Eye (tissue), 1 donor: ENCODE results near the gene FOXJ2.
"Not testable (repeated sequence)": the region's sequence is repeated elsewhere in the genome, so short reads cannot be mapped to it uniquely, and the experiment has no call there.

Experiments
- DNase-seq: peaks from one replicate; pipeline ENCODE4 v3.0.0-alpha.2; 2015

The FOXJ2 gene

DNA sequence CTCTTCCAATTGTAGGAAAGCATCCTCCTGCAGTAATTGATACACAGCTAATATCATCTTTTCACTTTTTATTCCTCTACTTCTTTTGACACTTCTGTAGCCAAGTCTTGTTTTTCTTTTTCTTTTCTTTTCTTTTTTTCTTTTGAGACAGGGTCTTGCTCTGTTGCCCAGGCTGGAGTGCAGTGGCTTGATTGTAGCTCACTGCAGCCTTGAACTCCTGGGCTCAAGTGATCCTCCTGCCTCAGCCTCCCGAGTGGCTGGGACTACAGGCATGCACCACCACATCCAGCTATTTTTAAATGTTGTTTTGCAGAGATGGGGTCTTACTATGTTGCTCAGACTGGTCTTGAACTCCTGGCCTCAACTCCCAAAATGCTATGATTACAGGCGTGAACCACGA lies 39.3 kb downstream of the FOXJ2 start:
- not testable (repeated sequence) for DNase-seq

DNA sequence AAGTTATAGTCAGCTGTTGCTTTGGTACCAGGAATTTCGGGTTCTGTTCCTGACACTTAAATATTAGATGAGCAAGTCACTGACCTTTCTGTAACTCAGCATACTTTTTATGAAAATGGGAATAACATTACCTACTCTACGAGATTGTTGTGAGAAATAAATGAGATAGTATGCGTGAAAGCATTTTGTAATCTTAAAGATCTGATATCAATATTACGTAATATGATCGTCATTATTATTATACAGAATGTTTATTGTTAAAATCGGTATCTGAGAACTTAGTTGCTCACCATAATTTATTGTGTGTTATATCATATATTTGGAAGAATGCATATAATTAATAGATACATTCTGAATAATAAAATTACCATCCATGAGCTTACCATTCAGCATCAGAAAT lies 43.4 kb downstream of the FOXJ2 start:
- no peak for DNase-seq

DNA sequence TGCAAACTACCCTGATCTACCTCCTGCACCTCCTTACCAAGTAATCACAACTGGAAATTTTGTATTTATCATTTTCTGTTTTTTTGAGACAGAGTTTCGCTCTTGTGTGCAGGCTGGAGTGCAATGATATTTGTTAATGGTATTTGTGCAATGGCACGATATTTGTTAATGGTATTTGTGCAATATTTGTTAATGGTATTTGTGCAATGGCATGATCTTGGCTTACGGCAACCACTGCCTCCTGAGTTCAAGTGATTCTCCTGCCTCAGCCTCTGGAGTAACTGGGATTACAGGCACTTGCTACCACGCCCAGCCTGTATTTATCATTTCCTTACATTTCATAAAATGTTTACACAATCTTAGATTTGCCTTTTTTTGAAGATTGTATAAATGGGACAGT lies 43.9 kb downstream of the FOXJ2 start:
- DNase-seq, result no peak

DNA sequence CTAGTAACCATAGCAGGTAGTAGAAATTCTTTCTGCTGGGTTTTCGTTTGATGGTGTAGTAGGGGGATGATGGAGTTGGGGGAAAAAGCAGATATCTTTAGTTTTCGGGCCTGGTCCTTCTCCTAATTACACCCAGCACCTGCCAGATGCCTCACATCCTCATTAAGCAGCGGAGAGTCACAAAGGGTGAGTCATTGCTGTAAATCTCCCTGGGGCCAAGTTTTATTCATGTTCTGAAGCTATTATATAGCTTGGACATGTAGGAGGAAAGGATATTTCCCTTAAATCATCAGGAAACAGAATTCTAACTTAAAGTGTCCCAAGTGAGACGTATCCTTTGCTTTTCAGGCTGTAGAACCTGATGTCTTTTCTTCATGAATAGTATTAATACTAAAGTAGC lies 44.7 kb downstream of the FOXJ2 start:
- DNase-seq, result no peak

DNA sequence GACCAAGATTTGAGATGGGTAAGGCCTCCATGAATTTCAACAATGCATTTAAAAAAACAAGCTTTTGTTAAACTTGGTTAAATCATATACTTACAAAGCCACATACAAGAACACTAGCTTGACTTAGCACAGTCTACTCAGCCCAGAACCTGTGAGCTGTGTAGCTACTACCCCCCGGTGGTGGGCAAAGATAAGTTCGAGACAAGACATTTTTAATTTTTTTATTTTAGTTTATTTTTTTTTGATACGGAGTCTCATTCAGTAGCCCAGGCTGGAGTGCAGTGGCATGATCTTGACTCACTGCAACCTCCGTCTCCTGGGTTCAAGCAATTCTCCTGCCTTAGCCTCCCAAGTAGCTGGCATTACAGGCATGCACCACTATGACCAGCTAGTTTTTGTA lies 45.9 kb downstream of the FOXJ2 start:
- DNase-seq, result peak; percentile 43

DNA sequence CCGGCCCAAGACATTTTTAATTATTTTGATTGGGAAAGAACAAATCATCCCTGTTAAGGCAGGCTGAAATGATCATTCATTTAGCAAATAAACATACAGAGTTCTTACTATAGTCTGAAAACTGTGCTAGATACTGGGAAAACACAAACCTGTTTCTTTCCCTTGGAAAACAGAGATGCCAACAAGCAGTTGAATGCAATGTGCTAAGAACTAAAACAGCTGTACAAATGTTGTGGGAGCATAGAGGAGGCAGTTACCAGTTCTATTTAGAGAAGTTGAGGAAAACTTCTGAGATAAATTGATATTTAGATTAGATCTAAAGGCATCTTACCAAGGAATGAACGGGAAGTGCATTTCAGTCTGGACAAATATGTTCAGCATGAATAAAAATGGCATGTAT lies 46.4 kb downstream of the FOXJ2 start:
- no peak for DNase-seq

DNA sequence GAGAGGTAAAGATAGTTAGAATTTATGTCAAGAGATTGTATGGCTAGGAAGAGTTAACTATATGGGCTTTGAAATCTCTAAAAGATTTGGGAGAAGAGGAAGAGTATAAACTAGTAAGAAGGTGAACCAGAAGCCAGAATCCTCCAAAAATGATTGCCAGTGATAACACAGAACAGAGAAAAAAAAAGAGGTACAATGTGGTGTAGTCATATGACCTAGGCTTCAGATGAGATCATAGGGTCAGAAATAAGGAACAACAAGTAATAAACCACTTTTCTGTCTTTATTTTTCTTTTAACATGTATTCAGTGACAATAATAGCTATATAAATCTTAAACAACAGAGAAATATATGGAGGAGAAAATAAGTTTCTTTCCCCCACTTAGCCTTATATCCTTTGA lies 47.6 kb downstream of the FOXJ2 start:
- DNase-seq, result no peak

DNA sequence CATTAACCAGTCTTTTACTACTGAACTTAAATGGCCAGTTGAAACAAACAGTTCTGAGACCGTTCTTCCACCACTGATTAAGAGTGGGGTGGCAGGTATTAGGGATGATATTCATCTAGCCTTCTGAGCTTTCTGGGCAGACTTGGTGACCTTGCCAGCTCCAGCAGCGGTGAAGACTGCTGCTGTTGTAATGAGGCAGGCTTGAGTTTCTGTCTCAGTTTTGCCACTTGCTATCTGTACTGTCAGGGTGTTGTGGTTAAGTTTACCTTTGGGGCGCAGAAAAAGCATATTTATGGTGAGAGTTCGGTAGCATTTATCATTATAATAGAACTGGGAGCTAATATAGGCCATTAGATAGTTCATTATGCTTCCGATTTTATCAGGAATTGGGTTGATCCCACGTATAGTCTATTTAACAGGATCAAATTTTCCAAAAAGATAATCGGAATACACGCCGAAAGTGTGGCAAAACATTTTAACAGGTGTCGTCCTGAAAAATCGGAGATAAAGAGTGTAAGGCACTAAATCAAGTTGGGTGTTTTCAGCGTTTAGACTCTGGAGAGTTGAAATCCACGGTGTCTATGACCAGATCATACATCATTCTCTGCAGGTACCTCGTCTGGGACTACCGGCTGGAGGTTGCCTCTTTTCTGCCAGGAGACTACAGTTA lies 48.9 kb downstream of the FOXJ2 start:
- DNase-seq, result no peak

DNA sequence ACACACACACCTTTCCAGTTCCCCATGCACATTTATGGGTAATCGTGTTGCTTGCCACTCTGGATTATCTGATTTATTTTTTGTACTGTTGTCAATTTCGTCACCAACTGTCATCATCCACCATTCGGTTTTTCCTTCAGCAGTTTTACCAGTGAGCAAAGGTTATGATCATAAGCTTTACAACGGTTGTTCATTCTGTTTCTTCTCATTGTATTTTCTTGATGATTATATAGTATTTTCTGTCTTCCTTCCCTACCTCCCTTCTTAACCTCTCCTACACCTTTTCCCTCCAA lies 50.2 kb downstream of the FOXJ2 start:
- DNase-seq, result no peak

DNA sequence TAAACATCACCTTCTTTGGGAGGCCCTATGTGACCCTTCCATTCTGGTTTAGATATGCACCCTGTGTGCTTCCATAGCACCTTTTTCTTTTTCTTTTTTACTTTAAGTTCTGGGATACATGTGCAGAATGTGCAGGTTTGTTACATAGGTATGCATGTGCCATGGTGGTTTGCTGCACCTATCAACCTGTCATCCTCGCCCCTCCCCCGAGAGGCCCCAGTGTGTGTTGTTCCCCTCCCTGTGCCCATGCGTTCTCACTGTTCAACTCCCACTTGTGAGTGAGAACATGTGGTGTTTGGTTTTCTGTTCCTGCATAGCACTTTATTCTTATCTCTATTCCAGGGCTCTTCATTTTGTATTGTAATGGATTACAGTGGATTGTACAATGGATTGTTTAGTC lies 51.8 kb downstream of the FOXJ2 start:
- DNase-seq, result not testable (repeated sequence)

DNA sequence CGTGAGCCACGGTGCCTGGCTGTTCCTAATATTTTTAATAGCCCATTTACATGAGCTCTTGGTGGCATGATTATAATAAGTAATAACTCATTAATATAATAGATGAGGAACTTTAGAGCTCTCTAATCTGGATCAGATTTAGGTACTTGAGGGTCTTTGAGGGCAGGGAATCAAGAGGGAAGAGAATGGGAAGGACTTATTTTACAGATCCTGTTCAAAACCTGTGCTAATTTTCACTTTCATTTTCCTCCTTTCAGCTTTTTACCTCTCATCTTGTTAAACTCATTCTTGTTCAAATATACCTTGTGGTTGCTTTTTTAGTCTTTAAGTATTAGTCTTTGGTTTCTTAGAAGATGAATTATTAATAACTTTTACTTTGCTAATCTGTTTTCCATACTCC lies 55.1 kb downstream of the FOXJ2 start:
- DNase-seq, result no peak

DNA sequence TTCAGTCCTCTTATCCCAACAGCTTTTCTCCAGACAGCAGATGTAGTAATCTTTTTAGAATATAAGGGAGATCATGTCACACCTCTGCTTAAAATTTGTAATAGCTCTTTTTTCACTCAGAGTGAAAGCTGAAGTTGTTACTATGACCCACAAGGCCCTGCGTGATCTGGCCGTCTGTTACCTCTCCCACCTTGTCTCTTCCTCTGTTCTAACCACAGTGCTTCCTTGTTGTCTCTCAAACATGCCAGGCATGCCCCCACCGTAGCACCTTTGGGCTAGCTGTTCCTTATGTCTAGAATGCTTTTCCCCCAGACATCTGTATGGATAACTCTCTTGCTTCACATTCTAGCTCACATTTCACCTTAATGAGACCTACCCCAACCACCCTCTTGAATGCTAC lies 56.1 kb downstream of the FOXJ2 start:
- DNase-seq, result no peak

DNA sequence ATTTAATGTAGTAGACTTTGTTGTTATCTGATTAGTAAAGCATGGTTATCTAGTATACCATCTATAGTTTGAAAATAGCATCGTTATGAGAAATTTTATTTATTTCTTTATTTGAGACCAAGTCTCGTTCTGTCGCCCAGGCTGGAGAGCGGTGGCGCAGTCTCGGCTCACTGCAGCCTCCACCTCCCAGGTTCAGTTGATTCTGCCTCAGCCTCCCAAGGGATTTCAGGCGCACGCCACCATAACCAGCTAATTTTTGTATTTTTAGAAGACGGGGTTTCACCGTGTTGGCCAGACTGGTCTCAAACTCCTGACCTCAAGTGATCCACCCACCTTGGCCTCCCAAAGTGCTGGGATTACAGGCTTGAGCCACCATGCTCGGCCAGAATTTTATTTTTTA lies 56.8 kb downstream of the FOXJ2 start:
- not testable (repeated sequence) for DNase-seq

DNA sequence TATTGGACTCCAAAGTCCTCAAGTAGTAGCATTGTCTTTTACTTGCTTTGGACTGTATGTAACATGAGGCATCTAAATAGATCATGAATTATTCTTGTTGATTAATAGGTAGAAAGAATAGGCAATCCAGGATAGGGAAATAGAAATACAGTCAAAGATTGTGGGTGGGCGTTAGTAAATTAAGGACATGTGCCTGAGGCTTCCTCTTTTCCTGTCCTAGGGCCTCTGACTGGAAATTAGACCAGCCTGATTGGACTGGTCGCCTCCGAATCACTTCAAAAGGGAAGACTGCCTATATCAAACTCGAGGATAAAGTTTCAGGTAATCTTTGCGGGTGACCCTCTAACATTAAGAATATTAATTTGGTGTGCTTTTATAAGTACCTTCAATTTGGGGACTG lies 57.2 kb downstream of the FOXJ2 start:
- no peak for DNase-seq

DNA sequence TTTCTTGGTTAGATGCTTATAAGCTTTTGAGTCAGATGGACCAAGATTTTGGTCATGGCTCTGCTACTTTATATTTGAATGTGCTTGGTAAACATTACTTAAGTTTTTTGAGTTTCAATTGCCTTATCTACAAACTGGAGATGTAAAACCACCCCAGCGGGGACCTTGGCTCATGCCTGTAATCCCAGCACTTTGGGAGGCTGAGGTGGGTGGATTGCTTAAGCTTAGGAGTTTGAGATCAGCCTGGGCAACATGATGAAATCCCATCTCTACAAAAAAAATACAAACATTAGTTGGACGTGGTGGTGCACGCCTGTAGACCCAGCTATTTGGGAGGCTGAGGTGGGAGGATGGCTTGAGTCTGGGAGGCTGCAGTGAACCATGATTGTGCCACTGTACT lies 60.8 kb downstream of the FOXJ2 start:
- DNase-seq, result no peak

DNA sequence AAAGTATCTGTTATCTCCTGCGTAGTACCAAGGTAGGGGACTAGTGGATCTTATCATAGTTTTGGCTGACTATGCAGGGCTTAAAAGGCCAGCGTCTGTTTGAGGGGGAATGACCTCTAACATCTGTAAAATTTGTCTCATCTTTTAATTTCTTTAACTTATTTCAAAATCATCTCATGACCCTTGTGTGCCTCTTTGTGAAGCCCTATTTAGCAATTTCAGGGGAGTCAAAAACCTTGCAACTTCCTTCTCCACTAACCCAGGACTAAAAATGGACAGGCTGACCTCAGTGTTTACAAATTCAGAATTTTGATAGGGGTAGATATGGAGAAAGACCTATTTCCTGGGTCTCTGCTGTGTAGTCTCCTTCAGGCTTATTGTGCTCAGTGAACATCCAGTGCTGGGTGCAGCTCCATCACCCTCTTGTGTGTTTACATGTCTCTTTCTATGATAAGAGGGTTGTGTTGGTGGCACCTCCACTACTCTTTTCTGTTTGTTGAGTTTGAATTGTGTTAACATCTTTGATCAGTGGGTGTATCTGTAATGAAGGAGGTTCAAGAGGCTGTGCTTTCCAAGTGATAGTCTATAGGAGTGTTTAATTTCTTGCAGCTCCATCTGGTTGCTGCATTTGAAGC lies 63.9 kb downstream of the FOXJ2 start:
- no peak for DNase-seq

DNA sequence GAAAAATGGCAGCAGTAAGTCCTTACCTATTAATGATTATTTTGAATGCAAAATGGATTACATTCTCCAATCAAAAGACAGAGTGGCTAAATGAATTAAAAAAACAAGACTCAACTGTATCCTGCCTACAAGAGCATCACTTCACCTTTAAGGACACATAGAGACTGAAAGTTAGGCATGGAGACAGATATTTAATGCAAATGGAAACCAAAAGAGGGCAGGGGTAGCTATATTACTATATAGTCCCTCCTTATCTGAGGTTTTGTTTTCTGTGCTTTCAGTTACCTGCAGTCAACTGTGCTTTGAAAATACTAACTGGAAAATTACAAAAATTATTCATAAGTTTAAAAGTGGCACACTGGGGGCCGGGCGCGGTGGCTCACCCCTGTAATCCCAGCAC lies 66.7 kb downstream of the FOXJ2 start:
- no peak for DNase-seq
